ENCODE results near the gene ARVCF. TPM values are rescaled to one million over a fixed set of nuclear protein-coding genes. Genes with fewer than 3 reads are reported as not detected.

ARVCF gene
- total and polyA plus RNA-seq, 9 of the 15 experiments (the other 6 are each of a cell fraction or from before 2014, with no cell fraction given) = 0.03 to 97.4 (median 15.6) TPM

GRCh38 chr22:20025401-20026203 is 9.0 kb upstream of the ARVCF start (continued):
- TF ChIP-seq RNF219 (CRISPR knock-in tag; IDR thresholded peaks at IDR 0.05) (no peak), CBX8 (IDR thresholded peaks at IDR 0.05; ENCODE audit: borderline replicate concordance, extremely low read depth, low read depth, low read length, poor library complexity, severe bottlenecking) (no peak), HDAC2 (IDR thresholded peaks at IDR 0.05) (no peak), MTA1 (IDR thresholded peaks at IDR 0.05; ENCODE audit: borderline replicate concordance) (no peak), ZNF551 (CRISPR knock-in tag; IDR thresholded peaks at IDR 0.05) (no peak), RCOR1 (IDR thresholded peaks at IDR 0.05; ENCODE audit: borderline replicate concordance in 1 of 2, low read depth in 2 of 2, low read length in 2 of 2) (peak; percentile 99), DLX4 (CRISPR knock-in tag; IDR thresholded peaks at IDR 0.05) (no peak), PYGO2 (tag; IDR thresholded peaks at IDR 0.05) (peak; percentile 85), TFAM (CRISPR knock-in tag; conservative IDR thresholded peaks at IDR 0.05) (no peak), PURB (CRISPR knock-in tag; IDR thresholded peaks at IDR 0.05; ENCODE audit: low read depth) (no peak), PRMT5 (CRISPR knock-in tag; IDR thresholded peaks at IDR 0.05) (no peak), KAT7 (CRISPR knock-in tag; IDR thresholded peaks at IDR 0.05; ENCODE audit: borderline replicate concordance) (no peak), STAT5A (IDR thresholded peaks at IDR 0.05; ENCODE audit: borderline replicate concordance, low read length) (no peak), ZNF175 (CRISPR knock-in tag; IDR thresholded peaks at IDR 0.05; ENCODE audit: low read depth) (no peak), KAT8 (IDR thresholded peaks at IDR 0.05; ENCODE audit: low read depth) (no peak), ZFP91 (CRISPR knock-in tag; IDR thresholded peaks at IDR 0.05) (no peak)
- TF ChIP-seq, protein P1, sequence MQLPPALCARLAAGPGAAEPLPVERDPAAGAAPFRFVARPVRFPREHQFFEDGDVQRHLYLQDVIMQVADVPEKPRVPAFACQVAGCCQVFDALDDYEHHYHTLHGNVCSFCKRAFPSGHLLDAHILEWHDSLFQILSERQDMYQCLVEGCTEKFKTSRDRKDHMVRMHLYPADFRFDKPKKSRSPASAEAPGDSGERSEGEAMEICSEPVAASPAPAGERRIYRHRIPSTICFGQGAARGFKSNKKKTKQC (CRISPR knock-in tag; IDR thresholded peaks at IDR 0.05) = no peak
- TF ChIP-seq, protein P2, sequence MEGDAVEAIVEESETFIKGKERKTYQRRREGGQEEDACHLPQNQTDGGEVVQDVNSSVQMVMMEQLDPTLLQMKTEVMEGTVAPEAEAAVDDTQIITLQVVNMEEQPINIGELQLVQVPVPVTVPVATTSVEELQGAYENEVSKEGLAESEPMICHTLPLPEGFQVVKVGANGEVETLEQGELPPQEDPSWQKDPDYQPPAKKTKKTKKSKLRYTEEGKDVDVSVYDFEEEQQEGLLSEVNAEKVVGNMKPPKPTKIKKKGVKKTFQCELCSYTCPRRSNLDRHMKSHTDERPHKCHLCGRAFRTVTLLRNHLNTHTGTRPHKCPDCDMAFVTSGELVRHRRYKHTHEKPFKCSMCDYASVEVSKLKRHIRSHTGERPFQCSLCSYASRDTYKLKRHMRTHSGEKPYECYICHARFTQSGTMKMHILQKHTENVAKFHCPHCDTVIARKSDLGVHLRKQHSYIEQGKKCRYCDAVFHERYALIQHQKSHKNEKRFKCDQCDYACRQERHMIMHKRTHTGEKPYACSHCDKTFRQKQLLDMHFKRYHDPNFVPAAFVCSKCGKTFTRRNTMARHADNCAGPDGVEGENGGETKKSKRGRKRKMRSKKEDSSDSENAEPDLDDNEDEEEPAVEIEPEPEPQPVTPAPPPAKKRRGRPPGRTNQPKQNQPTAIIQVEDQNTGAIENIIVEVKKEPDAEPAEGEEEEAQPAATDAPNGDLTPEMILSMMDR (IDR thresholded peaks at IDR 0.05 in 2 of 3, conservative IDR thresholded peaks at IDR 0.05 in 1 of 3; ENCODE audit: insufficient read depth in 2 of 3, low read depth in 1 of 3, low read length in 3 of 3) = peak in 2 of 3 experiments; percentile 14 to 45; a peak in 1 of 6 replicates
- TF ChIP-seq, protein P3, sequence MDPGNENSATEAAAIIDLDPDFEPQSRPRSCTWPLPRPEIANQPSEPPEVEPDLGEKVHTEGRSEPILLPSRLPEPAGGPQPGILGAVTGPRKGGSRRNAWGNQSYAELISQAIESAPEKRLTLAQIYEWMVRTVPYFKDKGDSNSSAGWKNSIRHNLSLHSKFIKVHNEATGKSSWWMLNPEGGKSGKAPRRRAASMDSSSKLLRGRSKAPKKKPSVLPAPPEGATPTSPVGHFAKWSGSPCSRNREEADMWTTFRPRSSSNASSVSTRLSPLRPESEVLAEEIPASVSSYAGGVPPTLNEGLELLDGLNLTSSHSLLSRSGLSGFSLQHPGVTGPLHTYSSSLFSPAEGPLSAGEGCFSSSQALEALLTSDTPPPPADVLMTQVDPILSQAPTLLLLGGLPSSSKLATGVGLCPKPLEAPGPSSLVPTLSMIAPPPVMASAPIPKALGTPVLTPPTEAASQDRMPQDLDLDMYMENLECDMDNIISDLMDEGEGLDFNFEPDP (CRISPR knock-in tag; IDR thresholded peaks at IDR 0.05) = peak; percentile 96

Data from K562 (cell line).